ENCODE results near the gene MANF.

DNA sequence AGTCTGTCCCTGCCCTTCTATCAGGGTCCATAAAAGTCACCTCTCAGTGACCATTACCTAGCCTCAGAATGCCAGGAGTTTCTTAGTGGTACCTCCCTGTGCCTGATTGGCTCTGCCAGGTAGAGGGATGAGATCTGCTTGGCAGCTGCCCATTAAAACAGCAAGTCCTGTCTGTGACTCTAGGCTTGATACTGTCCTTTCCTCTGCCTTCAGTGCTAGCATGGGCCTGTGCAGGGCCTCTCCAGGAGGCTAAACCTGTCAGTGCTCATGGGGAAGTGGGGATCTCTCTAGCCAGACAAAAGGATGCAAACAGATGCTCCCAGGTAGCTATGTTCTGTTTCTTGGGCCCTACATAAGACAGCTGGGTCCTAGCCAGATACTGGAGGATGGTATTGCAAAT is 10.0 kb upstream of the MANF start:
- TF ChIP-seq HDGF (IDR thresholded peaks at IDR 0.05; ENCODE audit: borderline replicate concordance), result no peak
- TF ChIP-seq BHLHE40 (IDR thresholded peaks at IDR 0.05; ENCODE audit: borderline replicate concordance), result no peak
- TF ChIP-seq FOXM1 (IDR thresholded peaks at IDR 0.05; ENCODE audit: borderline replicate concordance), result no peak
- no peak for TF ChIP-seq ELF4 (IDR thresholded peaks at IDR 0.05)
- no peak for TF ChIP-seq CTBP1 (IDR thresholded peaks at IDR 0.05; ENCODE audit: borderline replicate concordance)
- TF ChIP-seq TARDBP (IDR thresholded peaks at IDR 0.05), result no peak
- TF ChIP-seq SUZ12 (IDR thresholded peaks at IDR 0.05), result no peak
- TF ChIP-seq NFRKB (IDR thresholded peaks at IDR 0.05), result no peak
- TF ChIP-seq SP1 (IDR thresholded peaks at IDR 0.05), result no peak
- TF ChIP-seq L3MBTL2 (conservative IDR thresholded peaks at IDR 0.05), result no peak
- no peak for TF ChIP-seq ARNT (IDR thresholded peaks at IDR 0.05)
- TF ChIP-seq ZNF384 (IDR thresholded peaks at IDR 0.05), result no peak
- no peak for TF ChIP-seq FOXA1 (IDR thresholded peaks at IDR 0.05)
- no peak for TF ChIP-seq FOXK2 (IDR thresholded peaks at IDR 0.05)

Measured in HEK293T (cell line).